ENCODE data around the gene TMEM204. TPM values are rescaled to one million over a fixed set of nuclear protein-coding genes. Genes with fewer than 3 reads are reported as not detected.
"Not testable (repeated sequence)": the region's sequence is repeated elsewhere in the genome, so short reads cannot be mapped to it uniquely, and the experiment has no call there.

The TMEM204 gene
- total RNA-seq, 1 donor = 12.6 TPM

DNA sequence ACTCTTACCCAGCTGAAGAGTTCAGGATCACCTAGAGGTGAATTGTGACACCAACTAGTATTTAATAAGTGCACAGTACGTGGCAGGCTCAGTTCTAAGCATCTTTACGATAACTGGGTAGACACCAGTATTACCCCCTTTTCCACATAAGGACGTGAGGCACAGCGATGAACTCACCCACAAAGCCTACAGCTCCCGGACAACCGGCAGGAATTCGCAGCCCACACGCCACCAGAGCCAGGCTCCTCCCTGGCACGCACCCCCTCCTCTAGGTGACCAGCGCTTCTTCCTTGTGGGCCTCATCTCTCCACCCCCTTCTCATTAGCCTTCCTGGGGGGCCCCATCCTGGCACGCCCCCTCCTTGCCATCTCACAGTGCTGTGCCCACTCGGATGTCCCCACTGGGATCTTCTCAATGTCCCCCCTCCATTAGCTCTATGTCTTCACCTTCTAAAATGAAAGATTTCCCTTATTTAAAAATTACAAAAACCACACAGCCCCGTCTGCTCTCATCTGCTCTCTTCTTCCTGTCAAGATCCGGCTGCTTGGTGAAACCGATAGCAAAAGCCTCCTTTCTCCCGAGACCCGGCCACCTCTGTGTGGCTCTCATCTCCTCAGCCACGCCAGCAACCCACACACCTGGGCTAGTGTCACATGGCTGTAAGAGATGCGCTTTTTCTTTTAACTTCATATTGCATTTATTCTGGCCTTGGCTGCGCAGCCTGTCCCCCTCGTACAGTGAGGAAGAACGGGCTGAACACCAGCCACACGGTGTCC is 57.7 kb downstream of the TMEM204 start:
- Histone ChIP-seq H3K9me3 (ENCODE audit: low read depth, low read length) (no peaks in the 10 kb centered on the region), H3K4me3 (ENCODE audit: low read length) (no peak overlapping the region), H3K4me1 (ENCODE audit: insufficient read depth, low read length) (no peaks in the 10 kb centered on the region), H3K27me3 (ENCODE audit: insufficient read depth, low read length) (no peaks in the 10 kb centered on the region)

GRCh38 chr16:1592446-1592845 is 59.0 kb downstream of the TMEM204 start:
- Histone ChIP-seq H3K4me1 (ENCODE audit: insufficient read depth, low read length) (no peaks in the 10 kb centered on the region), H3K27me3 (ENCODE audit: insufficient read depth, low read length) (no peaks in the 10 kb centered on the region), H3K4me3 (ENCODE audit: low read length) (no peak overlapping the region), H3K9me3 (ENCODE audit: low read depth, low read length) (no peaks in the 10 kb centered on the region)

DNA sequence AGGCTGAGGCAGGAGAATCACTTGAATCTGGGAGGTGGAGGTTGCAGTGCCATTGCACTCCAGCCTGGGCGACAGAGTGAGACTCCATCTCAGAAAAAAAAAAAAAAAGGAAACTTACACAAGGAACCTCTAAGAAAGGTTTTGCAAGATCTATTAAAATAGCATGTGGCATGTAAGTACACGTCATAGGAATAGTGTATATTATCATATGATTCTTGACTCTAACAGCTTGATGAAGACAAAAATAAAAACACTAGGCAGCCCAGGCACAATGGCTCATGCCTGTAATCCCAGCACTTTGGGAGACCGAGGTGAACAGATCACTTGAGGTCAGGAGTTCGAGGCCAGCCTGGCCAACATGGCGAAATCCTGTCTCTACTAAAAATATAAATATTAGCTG is 62.0 kb downstream of the TMEM204 start:
- not testable (repeated sequence) for H3K4me3 ChIP-seq (ENCODE audit: low read length); H3K27me3 ChIP-seq (ENCODE audit: insufficient read depth, low read length); H3K9me3 ChIP-seq (ENCODE audit: low read depth, low read length); H3K4me1 ChIP-seq (ENCODE audit: insufficient read depth, low read length)

- Histone ChIP-seq H3K27me3 (ENCODE audit: insufficient read depth, low read length) (no peaks in the 10 kb centered on the region), H3K4me1 (ENCODE audit: insufficient read depth, low read length) (no peaks in the 10 kb centered on the region), H3K9me3 (ENCODE audit: low read depth, low read length) (no peaks in the 10 kb centered on the region), H3K4me3 (ENCODE audit: low read length) (no peak overlapping the region)
Observed at GRCh38 chr16:1596516-1596915, 63.0 kb downstream of the TMEM204 start.

GRCh38 chr16:1597154-1597553 is 63.7 kb downstream of the TMEM204 start:
- no peaks in the 10 kb centered on the region for H3K27me3 ChIP-seq (ENCODE audit: insufficient read depth, low read length)
- no peaks in the 10 kb centered on the region for H3K4me1 ChIP-seq (ENCODE audit: insufficient read depth, low read length)
- H3K4me3 ChIP-seq (ENCODE audit: low read length) = no peak overlapping the region

GRCh38 chr16:1601031-1601430 is 67.6 kb downstream of the TMEM204 start:
- Histone ChIP-seq H3K4me1 (ENCODE audit: insufficient read depth, low read length) (no peaks in the 10 kb centered on the region), H3K4me3 (ENCODE audit: low read length) (no peak overlapping the region), H3K9me3 (ENCODE audit: low read depth, low read length) (no peaks in the 10 kb centered on the region), H3K27me3 (ENCODE audit: insufficient read depth, low read length) (no peaks in the 10 kb centered on the region)

More at GRCh38 chr16:1597154-1597553, 63.7 kb downstream of the TMEM204 start:
- H3K9me3 ChIP-seq (ENCODE audit: low read depth, low read length) = no peaks in the 10 kb centered on the region

DNA sequence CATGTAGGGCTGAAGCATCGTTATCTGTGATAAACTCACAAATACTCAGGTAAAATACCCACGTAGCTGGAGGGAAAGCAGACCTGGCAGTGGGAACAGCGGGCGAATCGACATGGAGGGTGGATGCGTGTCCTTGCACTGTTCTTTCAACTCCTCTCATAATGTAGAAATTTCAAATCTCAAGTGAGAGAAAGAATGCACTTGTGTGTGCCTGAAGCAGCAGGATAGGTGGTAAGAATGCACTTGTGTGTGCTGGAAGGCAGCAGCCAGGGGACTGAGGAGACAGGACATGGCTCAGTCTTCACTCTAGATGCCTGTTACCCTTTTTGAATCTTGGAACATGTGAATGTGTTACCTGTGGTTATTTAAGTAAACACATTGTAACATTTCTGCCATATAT is 68.0 kb downstream of the TMEM204 start:
- Histone ChIP-seq H3K4me1 (ENCODE audit: insufficient read depth, low read length) (no peaks in the 10 kb centered on the region), H3K27me3 (ENCODE audit: insufficient read depth, low read length) (no peaks in the 10 kb centered on the region), H3K4me3 (ENCODE audit: low read length) (no peak overlapping the region), H3K9me3 (ENCODE audit: low read depth, low read length) (no peaks in the 10 kb centered on the region)

DNA sequence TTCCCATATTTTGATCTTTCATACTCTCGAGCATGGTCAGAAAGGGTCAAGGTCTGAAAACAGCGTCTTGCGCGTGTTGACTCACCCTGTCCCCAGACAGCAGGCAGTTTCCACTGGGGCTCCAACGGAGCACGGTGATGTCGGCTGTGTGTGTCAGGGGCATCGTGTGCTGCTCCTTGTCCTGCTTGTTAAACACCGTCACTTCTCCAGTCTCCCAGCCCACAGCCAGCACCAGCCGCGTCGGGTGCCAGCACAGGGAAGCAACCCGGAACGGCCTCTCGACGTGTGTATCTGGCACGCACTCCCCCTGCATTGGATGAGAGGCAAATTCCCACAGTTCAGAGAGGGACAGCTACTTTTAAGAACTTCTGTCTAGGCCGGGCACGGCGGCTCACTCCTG is 68.8 kb downstream of the TMEM204 start:
- Histone ChIP-seq H3K9me3 (ENCODE audit: low read depth, low read length) (no peaks in the 10 kb centered on the region), H3K27me3 (ENCODE audit: insufficient read depth, low read length) (no peaks in the 10 kb centered on the region), H3K4me1 (ENCODE audit: insufficient read depth, low read length) (no peaks in the 10 kb centered on the region), H3K4me3 (ENCODE audit: low read length) (no peak overlapping the region)

Other genes with a start within 250 kb of the TMEM204 start
- gene UBE2I, start 224.0 kb upstream of the TMEM204 start, total RNA-seq = 108 TPM
- 2.3 TPM for gene BAIAP3, start 200.0 kb upstream of the TMEM204 start, total RNA-seq
- gene TSR3, start 181.8 kb upstream of the TMEM204 start, total RNA-seq = 21.3 TPM
- 29.8 TPM for gene GNPTG, start 181.7 kb upstream of the TMEM204 start, total RNA-seq
- 18.4 TPM for gene UNKL, start 119.0 kb upstream of the TMEM204 start, total RNA-seq
- gene UQCC4, start 112.9 kb upstream of the TMEM204 start, total RNA-seq = 4.3 TPM
- gene PERCC1, start 102.6 kb upstream of the TMEM204 start, total RNA-seq = 0.84 TPM
- 0.21 TPM for gene CCDC154, start 89.1 kb upstream of the TMEM204 start, total RNA-seq
- gene CLCN7, start 58.6 kb upstream of the TMEM204 start, total RNA-seq = 58.2 TPM
- not detected for gene PTX4, start 44.7 kb upstream of the TMEM204 start, total RNA-seq
- 10.2 TPM for gene TELO2, start 40.3 kb upstream of the TMEM204 start, total RNA-seq
- 2.3 TPM for gene IFT140, start 78.4 kb downstream of the TMEM204 start, total RNA-seq
- 11.2 TPM for gene CRAMP1, start 78.7 kb downstream of the TMEM204 start, total RNA-seq
- 2.5 TPM for gene JPT2, start 144.6 kb downstream of the TMEM204 start, total RNA-seq
- gene MAPK8IP3, start 172.5 kb downstream of the TMEM204 start, total RNA-seq = 135 TPM
- gene NME3, start 237.9 kb downstream of the TMEM204 start, total RNA-seq = 17.6 TPM
- gene EME2, start 239.1 kb downstream of the TMEM204 start, total RNA-seq = 13.3 TPM
- gene MRPS34, start 239.5 kb downstream of the TMEM204 start, total RNA-seq = 17.1 TPM
- 40.0 TPM for gene SPSB3, start 248.9 kb downstream of the TMEM204 start, total RNA-seq
- gene NUBP2, start 249.3 kb downstream of the TMEM204 start, total RNA-seq = 26.2 TPM